Upper lobe of left lung (tissue), 4 donors: ENCODE measurements around the gene GGT6.

Experiments used
- CTCF ChIP-seq, 6 experiments: fragments of 450-650 bp in 4 of 6; fragments of 200-600 bp in 2 of 6; sonication (generic) in 2 of 6; IDR thresholded peaks; one replicate each; pipeline ENCODE4 v1.5.1; 2016 to 2019; ENCODE audit warnings: antibody characterized with exemption in 6 of 6
- EP300 ChIP-seq, 4 donors: sonication (generic); formaldehyde crosslinking; IDR thresholded peaks; one replicate each; pipeline ENCODE4 v1.5.1; 2017; ENCODE audit warnings: antibody characterized with exemption in 4 of 4, control low read depth in 2 of 4
- POLR2A ChIP-seq, 4 donors: fragments of 450-650 bp; IDR thresholded peaks; one replicate each; pipeline ENCODE4 v1.5.1; 2016 to 2017; ENCODE audit warnings: antibody characterized with exemption in 4 of 4, mild to moderate bottlenecking in 2 of 4

GRCh38 chr17:4512156-4513112 is 47.9 kb downstream of the GGT6 start:
- TF ChIP-seq CTCF (IDR thresholded peaks at IDR 0.05) = no peak
- no peak for TF ChIP-seq POLR2A (IDR thresholded peaks at IDR 0.05)
- TF ChIP-seq EP300 (IDR thresholded peaks at IDR 0.05) = no peak
